Vagina (tissue), 2 donors: ENCODE results near the gene RYR3. TPM values are rescaled to one million over a fixed set of nuclear protein-coding genes. Genes with fewer than 3 reads are reported as not detected.
A peak's percentile ranks its signal among the peaks of the same experiment; 100 is the strongest.

Source experiments
- DNase-seq, 2 donors: peaks; one replicate each; pipeline ENCODE4 v3.0.0-alpha.2; 2017; ENCODE audit errors: extremely low spot score in 2 of 2
- H3K27ac ChIP-seq: fragments of 200-600 bp; sonication (generic); one replicate; pipeline ENCODE4 v1.5.1; 2019
- H3K27me3 ChIP-seq: fragments of 200-600 bp; sonication (generic); one replicate; pipeline ENCODE4 v1.5.1; 2019
- H3K36me3 ChIP-seq, 2 donors: fragments of 200-600 bp; sonication (generic); one replicate each; pipeline ENCODE4 v1.5.1; 2017 to 2019
- H3K4me1 ChIP-seq: fragments of 200-600 bp; sonication (generic); one replicate; pipeline ENCODE4 v1.5.1; 2019
- H3K4me3 ChIP-seq, 2 donors: fragments of 200-600 bp; sonication (generic); 1 replicate in 1 of 2; 2 replicates in 1 of 2; pipeline ENCODE4 v1.5.1; 2016 to 2019
- H3K9me3 ChIP-seq: fragments of 200-600 bp; sonication (generic); one replicate; pipeline ENCODE4 v1.5.1; 2019
- CTCF ChIP-seq, 3 experiments: fragments of 450-650 bp in 2 of 3; fragments of 200-600 bp in 1 of 3; sonication (generic) in 1 of 3; IDR thresholded peaks; one replicate each; pipeline ENCODE4 v1.5.1; 2017 to 2019; ENCODE audit warnings: antibody characterized with exemption in 3 of 3, mild to moderate bottlenecking in 2 of 3, moderate library complexity in 2 of 3
- POLR2A ChIP-seq, 2 donors: fragments of 450-650 bp; IDR thresholded peaks; one replicate each; pipeline ENCODE4 v1.6.1; 2017; ENCODE audit warnings: antibody characterized with exemption in 2 of 2, mild to moderate bottlenecking in 2 of 2, moderate library complexity in 2 of 2
- POLR2AphosphoS5 ChIP-seq, 2 donors: sonication (generic); formaldehyde crosslinking; IDR thresholded peaks; one replicate each; pipeline ENCODE4 v1.9.0; 2017; ENCODE audit warnings: antibody characterized with exemption in 2 of 2, mild to moderate bottlenecking in 2 of 2, low read depth in 1 of 2; ENCODE audit not compliant: insufficient read depth in 1 of 2
- intact Hi-C: fragments of 100-400 bp; cut with DNase I; formaldehyde crosslinking; loops from one replicate; pipeline ENCODE4 v1.15.1; 2023
- total RNA-seq: library from RNA; depleted of rRNA; stranded (reverse); fragments of >200 nt; gene quantifications from one replicate; pipeline ENCODE4 v1.2.3, GENCODE V29; 2016

The RYR3 gene
- total RNA-seq: 16.5 TPM

GRCh38 chr15:33310481-33311311 lies at the start of gene RYR3:
RYR3 (plus strand) TSS chr15:33310967; CDS start chr15:33311046, 79 bp downstream.
- no peaks in the 10 kb centered on the region for H3K9me3 ChIP-seq
- H3K27me3 ChIP-seq: no peaks in the 10 kb centered on the region
- no peaks in the 10 kb centered on the region for H3K36me3 ChIP-seq
- no peak for DNase-seq
- no peak for TF ChIP-seq POLR2A (IDR thresholded peaks at IDR 0.05)
- TF ChIP-seq POLR2AphosphoS5 (IDR thresholded peaks at IDR 0.05; ENCODE audit: insufficient read depth in 1 of 2, low read depth in 1 of 2): peak in 1 of 2 donors; percentile 19
- H3K4me3 ChIP-seq: peak within 1 kb of the TSS; percentile 37 to 53
- intact Hi-C loops: no loop called here
- H3K4me1 ChIP-seq: no peaks in the 10 kb centered on the region
- H3K27ac ChIP-seq: peak within 1 kb of the TSS; percentile 42

DNA sequence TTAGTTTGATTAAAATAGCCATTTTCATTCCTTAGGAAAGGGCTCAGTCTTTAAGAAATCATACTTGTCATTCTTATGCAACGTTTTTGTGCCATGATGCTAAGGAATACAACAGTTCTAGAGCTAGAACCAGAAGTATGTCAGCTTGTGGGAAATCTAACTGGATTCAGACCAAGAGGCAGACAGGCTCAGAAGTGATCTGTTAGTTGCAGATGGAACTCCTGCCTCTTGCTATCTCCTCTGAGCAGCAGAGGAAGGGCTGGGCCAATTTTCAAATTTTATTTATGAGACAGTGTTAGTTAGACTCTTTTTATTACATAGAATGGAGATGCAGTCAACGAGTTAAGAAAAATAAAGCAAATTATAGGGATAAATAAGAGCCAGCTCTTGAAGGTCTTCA lies 48.5 kb upstream of the RYR3 start:
- no peaks in the 10 kb centered on the region for H3K36me3 ChIP-seq
- H3K4me3 ChIP-seq: no peak overlapping the region
- intact Hi-C loops: no loop called here
- no peak for TF ChIP-seq POLR2AphosphoS5 (IDR thresholded peaks at IDR 0.05; ENCODE audit: insufficient read depth in 1 of 2, low read depth in 1 of 2)
- no peak for TF ChIP-seq CTCF (IDR thresholded peaks at IDR 0.05)
- no peak for TF ChIP-seq POLR2A (IDR thresholded peaks at IDR 0.05)
- no peaks in the 10 kb centered on the region for H3K27me3 ChIP-seq
- H3K27ac ChIP-seq: no peak overlapping the region
- DNase-seq: no peak
- H3K9me3 ChIP-seq: no peaks in the 10 kb centered on the region
- H3K4me1 ChIP-seq: no peaks in the 10 kb centered on the region

DNA sequence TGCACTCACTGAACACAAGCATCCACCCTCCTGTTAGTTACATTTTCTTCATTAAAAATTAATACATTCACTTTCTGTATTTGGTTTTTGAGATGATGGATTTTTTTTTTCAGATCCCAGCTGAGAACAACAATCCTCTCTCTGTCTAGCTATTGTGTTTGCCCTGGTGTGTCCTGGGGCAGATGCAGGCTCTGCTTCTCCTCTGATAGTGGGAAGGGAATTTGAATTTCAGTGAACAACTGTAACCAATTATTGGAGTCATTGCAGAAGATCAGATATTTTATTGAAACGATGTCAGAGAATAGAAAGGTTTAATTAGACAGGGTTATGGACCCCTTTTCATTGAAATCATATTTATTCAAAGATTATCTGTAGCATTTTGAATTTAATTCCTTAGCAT lies 33.1 kb upstream of the RYR3 start:
- Histone ChIP-seq H3K4me3 (no peak overlapping the region), H3K27me3 (no peaks in the 10 kb centered on the region), H3K4me1 (no peaks in the 10 kb centered on the region), H3K36me3 (no peaks in the 10 kb centered on the region), H3K9me3 (no peaks in the 10 kb centered on the region), H3K27ac (no peak overlapping the region)
- intact Hi-C loops: no loop called here
- DNase-seq: no peak
- no peak for TF ChIP-seq CTCF (IDR thresholded peaks at IDR 0.05)
- TF ChIP-seq POLR2A (IDR thresholded peaks at IDR 0.05): no peak
- no peak for TF ChIP-seq POLR2AphosphoS5 (IDR thresholded peaks at IDR 0.05; ENCODE audit: insufficient read depth in 1 of 2, low read depth in 1 of 2)

- intact Hi-C loops: no loop called here
Measured at GRCh38 chr15:33278816-33279612, 31.8 kb upstream of the RYR3 start.

More at GRCh38 chr15:33278816-33279612, 31.8 kb upstream of the RYR3 start:
- no peak for DNase-seq
- TF ChIP-seq POLR2A (IDR thresholded peaks at IDR 0.05) (no peak), POLR2AphosphoS5 (IDR thresholded peaks at IDR 0.05; ENCODE audit: insufficient read depth in 1 of 2, low read depth in 1 of 2) (no peak), CTCF (IDR thresholded peaks at IDR 0.05) (no peak)
- Histone ChIP-seq H3K27ac (no peak overlapping the region), H3K9me3 (no peaks in the 10 kb centered on the region), H3K36me3 (no peaks in the 10 kb centered on the region), H3K4me1 (no peaks in the 10 kb centered on the region), H3K4me3 (no peak overlapping the region), H3K27me3 (no peaks in the 10 kb centered on the region)
